Endodermal cell (in vitro differentiated cells): ENCODE measurements around the gene DMRTC2. TPM values are rescaled to one million over a fixed set of nuclear protein-coding genes. Genes with fewer than 3 reads are reported as not detected.
A peak's percentile ranks its signal among the peaks of the same experiment; 100 is the strongest.

ENCODE experiments used
- DNase-seq: peaks from one replicate; pipeline ENCODE4 v3.0.0-alpha.2; 2017
- H3K27ac ChIP-seq: 2 replicates; pipeline ENCODE4 v1.5.1; 2013; ENCODE audit warnings: mild to moderate bottlenecking, low read depth, low read length, moderate library complexity
- H3K27me3 ChIP-seq: 2 replicates; pipeline ENCODE4 v1.6.1; 2013; ENCODE audit warnings: mild to moderate bottlenecking, low read length, moderate library complexity; ENCODE audit not compliant: insufficient read depth, control insufficient read depth, poor library complexity, severe bottlenecking
- H3K36me3 ChIP-seq: 2 replicates; pipeline ENCODE4 v1.7.0; 2013; ENCODE audit warnings: mild to moderate bottlenecking, low read length, moderate library complexity; ENCODE audit not compliant: control insufficient read depth, insufficient read depth
- H3K4me1 ChIP-seq: one replicate; pipeline ENCODE4 v1.7.0; 2013; ENCODE audit warnings: low read length; ENCODE audit not compliant: control insufficient read depth, insufficient read depth
- H3K4me3 ChIP-seq: 2 replicates; pipeline ENCODE4 v1.5.1; 2013; ENCODE audit warnings: mild to moderate bottlenecking, low read length, moderate library complexity
- H3K9ac ChIP-seq: 2 replicates; pipeline ENCODE4 v1.6.1; 2013; ENCODE audit warnings: mild to moderate bottlenecking, low read length, moderate library complexity; ENCODE audit not compliant: poor library complexity, severe bottlenecking; ENCODE audit errors: extremely low read depth
- H3K9me3 ChIP-seq: 2 replicates; pipeline ENCODE4 v1.6.1; 2013; ENCODE audit warnings: mild to moderate bottlenecking, low read length, moderate library complexity; ENCODE audit not compliant: control insufficient read depth
- H3K27ac Mint-ChIP-seq: 2 replicates; pipeline ENCODE4 v1.8.0; 2020; ENCODE audit warnings: mixed read lengths
- H3K27me3 Mint-ChIP-seq: 2 replicates; pipeline ENCODE4 v1.8.0; 2021; ENCODE audit warnings: mild to moderate bottlenecking, mixed read lengths; ENCODE audit not compliant: insufficient read depth
- H3K36me3 Mint-ChIP-seq: 2 replicates; pipeline ENCODE4 v1.8.0; 2020; ENCODE audit warnings: low read depth, mixed read lengths
- H3K4me1 Mint-ChIP-seq: 2 replicates; pipeline ENCODE4 v1.8.0; 2020; ENCODE audit warnings: mixed read lengths
- H3K4me3 Mint-ChIP-seq: 2 replicates; pipeline ENCODE4 v1.8.0; 2020; ENCODE audit warnings: mild to moderate bottlenecking, moderate library complexity, mixed read lengths
- H3K9me3 Mint-ChIP-seq: 2 replicates; pipeline ENCODE4 v1.8.0; 2020; ENCODE audit warnings: mild to moderate bottlenecking, mixed read lengths
- WGBS, 2 experiments: methylation state at CpG; one replicate each; pipeline versions ENCODE4 v1.1.5 to v1.1.7; 2013; ENCODE audit warnings: missing lambda C conversion rate in 2 of 2, mixed read lengths in 1 of 2; ENCODE audit not compliant: insufficient coverage in 1 of 2, insufficient read length in 1 of 2; 5-methylcytosine and 5-hydroxymethylcytosine counted together
- total RNA-seq, 2 donors: library from RNA; stranded (reverse); fragmentation: NEBNext Ultra II Directional in 1 of 2; extraction: Animal tissue kit (Norgen Biotek cat#: 25700) in 1 of 2; gene quantifications; 2 replicates in 1 of 2; 3 replicates in 1 of 2; pipeline ENCODE4 v1.2.1, GENCODE V29; 2021
- TF ChIP-seq, protein P1 (sequence below): fragments of 200-600 bp; sonication (generic); conservative IDR thresholded peaks from 2 replicates; pipeline ENCODE4 v1.5.0; 2021; ENCODE audit warnings: antibody characterized with exemption, mild to moderate bottlenecking

The DMRTC2 gene
- total RNA-seq, 2 donors from 2014 or later = not detected

DNA sequence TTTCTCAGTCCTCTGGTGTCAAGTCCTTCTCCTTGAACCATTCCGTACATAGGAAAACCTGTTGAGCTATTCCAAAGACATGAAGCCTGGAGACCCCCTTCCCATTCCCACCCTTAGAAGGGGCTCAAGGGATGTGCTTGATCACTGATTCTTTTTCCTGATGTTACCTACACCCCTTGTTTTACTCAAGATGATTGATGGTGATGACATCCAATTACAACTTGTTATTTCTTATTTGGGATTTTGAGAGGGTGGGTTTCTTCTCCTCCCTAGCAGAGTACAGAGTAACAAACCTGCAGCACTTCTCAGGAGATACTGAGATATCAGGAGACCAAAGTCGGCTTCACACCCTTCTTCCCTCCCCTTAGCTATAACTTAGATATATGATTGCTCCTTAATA, 8.5 kb downstream of the DMRTC2 start:
- Histone ChIP-seq H3K4me3 (no peak overlapping the region), H3K9ac (no peak overlapping the region), H3K9me3 (no peaks in the 10 kb centered on the region), H3K4me1 (peaks cover 2% of the 10 kb centered on the region), H3K27me3 (peaks cover 25% of the 10 kb centered on the region), H3K27ac (no peak overlapping the region), H3K36me3 (no peaks in the 10 kb centered on the region)
- Mint-ChIP-seq H3K27me3 (peaks cover 48% of the 10 kb centered on the region), H3K4me3 (no peak overlapping the region), H3K36me3 (no peaks in the 10 kb centered on the region), H3K9me3 (no peaks in the 10 kb centered on the region), H3K27ac (no peak overlapping the region), H3K4me1 (peaks cover 12% of the 10 kb centered on the region)
- TF ChIP-seq, protein P1, sequence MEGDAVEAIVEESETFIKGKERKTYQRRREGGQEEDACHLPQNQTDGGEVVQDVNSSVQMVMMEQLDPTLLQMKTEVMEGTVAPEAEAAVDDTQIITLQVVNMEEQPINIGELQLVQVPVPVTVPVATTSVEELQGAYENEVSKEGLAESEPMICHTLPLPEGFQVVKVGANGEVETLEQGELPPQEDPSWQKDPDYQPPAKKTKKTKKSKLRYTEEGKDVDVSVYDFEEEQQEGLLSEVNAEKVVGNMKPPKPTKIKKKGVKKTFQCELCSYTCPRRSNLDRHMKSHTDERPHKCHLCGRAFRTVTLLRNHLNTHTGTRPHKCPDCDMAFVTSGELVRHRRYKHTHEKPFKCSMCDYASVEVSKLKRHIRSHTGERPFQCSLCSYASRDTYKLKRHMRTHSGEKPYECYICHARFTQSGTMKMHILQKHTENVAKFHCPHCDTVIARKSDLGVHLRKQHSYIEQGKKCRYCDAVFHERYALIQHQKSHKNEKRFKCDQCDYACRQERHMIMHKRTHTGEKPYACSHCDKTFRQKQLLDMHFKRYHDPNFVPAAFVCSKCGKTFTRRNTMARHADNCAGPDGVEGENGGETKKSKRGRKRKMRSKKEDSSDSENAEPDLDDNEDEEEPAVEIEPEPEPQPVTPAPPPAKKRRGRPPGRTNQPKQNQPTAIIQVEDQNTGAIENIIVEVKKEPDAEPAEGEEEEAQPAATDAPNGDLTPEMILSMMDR = no peak
- 67% methylated on average over 1 to 2 of the region's 2 CpGs for WGBS, 2 experiments
- no peak for DNase-seq

DNA sequence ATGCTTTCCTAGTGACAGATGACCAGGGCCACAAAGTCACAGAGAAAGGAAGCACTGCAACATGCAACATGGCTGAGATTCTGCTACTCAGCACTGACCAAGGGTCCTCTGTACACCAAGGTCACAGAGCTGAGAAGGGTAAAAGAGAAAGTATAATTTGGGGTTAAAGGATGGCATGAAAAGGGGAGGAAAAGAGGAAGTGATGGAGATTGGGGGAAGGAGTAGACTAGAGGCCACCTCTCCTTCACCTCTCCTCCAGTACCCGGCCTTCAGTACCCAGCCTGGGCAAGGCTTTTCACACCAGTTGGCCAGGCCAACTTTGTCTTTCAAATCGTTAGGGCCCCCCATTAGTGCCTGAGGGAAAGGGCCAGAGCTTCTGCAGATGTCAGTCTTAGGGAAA, 8.9 kb downstream of the DMRTC2 start:
- Mint-ChIP-seq H3K27me3 (peaks cover 47% of the 10 kb centered on the region), H3K36me3 (no peaks in the 10 kb centered on the region), H3K4me3 (no peak overlapping the region), H3K27ac (no peak overlapping the region), H3K4me1 (peaks cover 12% of the 10 kb centered on the region), H3K9me3 (no peaks in the 10 kb centered on the region)
- DNase-seq = no peak
- WGBS, 2 experiments = 40 to 72% methylated on average over 1 to 2 of the region's 2 CpGs
- H3K4me3 ChIP-seq = no peak overlapping the region
- TF ChIP-seq, protein P1 = no peak
- H3K9ac ChIP-seq = no peak overlapping the region
- no peaks in the 10 kb centered on the region for H3K9me3 ChIP-seq
- H3K4me1 ChIP-seq = peaks cover 2% of the 10 kb centered on the region
- no peaks in the 10 kb centered on the region for H3K36me3 ChIP-seq
- no peak overlapping the region for H3K27ac ChIP-seq
- peaks cover 25% of the 10 kb centered on the region for H3K27me3 ChIP-seq

DNA sequence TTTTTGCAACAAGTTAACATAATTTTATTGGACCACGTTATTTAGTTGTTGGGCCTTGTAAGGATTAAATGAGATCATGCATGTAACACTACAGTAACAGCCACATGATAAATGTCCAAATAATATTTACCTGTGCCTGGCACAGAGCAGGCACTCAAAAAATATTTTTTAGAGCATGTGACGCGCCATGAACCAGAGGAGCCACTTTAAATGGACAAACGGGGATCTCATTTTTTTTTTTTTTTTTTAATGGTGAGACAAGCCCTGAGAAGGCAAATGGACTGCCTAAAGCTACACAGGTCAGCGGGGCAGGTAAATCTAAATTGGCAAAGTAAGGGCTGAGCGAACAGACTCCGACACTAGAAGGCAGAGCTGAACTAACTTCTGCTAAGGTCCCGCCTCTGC, 14.4 kb downstream of the DMRTC2 start:
- peaks cover 18% of the 10 kb centered on the region for H3K27me3 Mint-ChIP-seq
- H3K9ac ChIP-seq = peak overlapping the region; percentile 38
- H3K9me3 ChIP-seq = no peaks in the 10 kb centered on the region
- H3K4me3 ChIP-seq = peak overlapping the region; percentile 79
- peaks cover 7% of the 10 kb centered on the region for H3K27me3 ChIP-seq
- peak overlapping the region; percentile 81 for H3K4me3 Mint-ChIP-seq
- no peak for DNase-seq
- no peaks in the 10 kb centered on the region for H3K9me3 Mint-ChIP-seq
- H3K27ac ChIP-seq = no peak overlapping the region
- 12 to 19% methylated on average over 7 to 8 of the region's 8 CpGs for whole genome bisulfite sequencing, 2 experiments
- TF ChIP-seq, protein P1 = no peak
- peak overlapping the region; percentile 67 for H3K27ac Mint-ChIP-seq
- H3K36me3 ChIP-seq = peaks cover 37% of the 10 kb centered on the region
- peaks cover 26% of the 10 kb centered on the region for H3K4me1 Mint-ChIP-seq
- H3K36me3 Mint-ChIP-seq = peaks cover 37% of the 10 kb centered on the region
- H3K4me1 ChIP-seq = peaks cover 23% of the 10 kb centered on the region
